ENCODE data around the gene SCN9A. TPM values are rescaled to one million over a fixed set of nuclear protein-coding genes. Genes with fewer than 3 reads are reported as not detected.

SCN9A gene
- total RNA-seq, 3 donors from 2014 or later (not counting 1 experiment from before 2014, with no cell fraction given): 0.28 to 1.4 (median 0.39) TPM

- Mint-ChIP-seq H3K9me3 (no peaks in the 10 kb centered on the region), H3K27ac (no peak overlapping the region), H3K4me3 (no peak overlapping the region), H3K36me3 (no peaks in the 10 kb centered on the region), H3K27me3 (ENCODE audit: low read depth in 2 of 2) (no peaks in the 10 kb centered on the region), H3K4me1 (no peaks in the 10 kb centered on the region)
- Histone ChIP-seq H3K27me3 (ENCODE audit: control insufficient read depth, insufficient read depth, low read length) (no peaks in the 10 kb centered on the region), H3K4me1 (ENCODE audit: control insufficient read depth, insufficient read depth, low read length) (no peaks in the 10 kb centered on the region), H3K9me3 (ENCODE audit: control insufficient read depth, insufficient read depth, low read length) (no peaks in the 10 kb centered on the region), H3K36me3 (ENCODE audit: control insufficient read depth, insufficient read depth, low read length) (no peaks in the 10 kb centered on the region), H3K27ac (ENCODE audit: low read length) (no peak overlapping the region), H3K4me3 (ENCODE audit: low read length) (no peak overlapping the region)
- intact Hi-C loops (cut with micrococcal nuclease): no loop called here
- no peak for TF ChIP-seq CTCF (IDR thresholded peaks at IDR 0.05)
- 53% methylated on average over 3 of the region's 3 CpGs for WGBS (ENCODE audit: insufficient coverage)
- no peak for ATAC-seq
- no peak for DNase-seq
Observed at GRCh38 chr2:166388481-166389070, 12.8 kb upstream of the SCN9A start.

- Mint-ChIP-seq H3K36me3 (no peaks in the 10 kb centered on the region), H3K4me3 (no peak overlapping the region), H3K4me1 (no peaks in the 10 kb centered on the region), H3K27ac (no peak overlapping the region), H3K27me3 (ENCODE audit: low read depth in 2 of 2) (no peaks in the 10 kb centered on the region), H3K9me3 (no peaks in the 10 kb centered on the region)
- DNase-seq (no peak), ATAC-seq (no peak)
- TF ChIP-seq CTCF (IDR thresholded peaks at IDR 0.05): no peak
- Histone ChIP-seq H3K4me3 (ENCODE audit: low read length) (no peak overlapping the region), H3K4me1 (ENCODE audit: control insufficient read depth, insufficient read depth, low read length) (no peaks in the 10 kb centered on the region), H3K9me3 (ENCODE audit: control insufficient read depth, insufficient read depth, low read length) (no peaks in the 10 kb centered on the region), H3K27me3 (ENCODE audit: control insufficient read depth, insufficient read depth, low read length) (no peaks in the 10 kb centered on the region), H3K36me3 (ENCODE audit: control insufficient read depth, insufficient read depth, low read length) (no peaks in the 10 kb centered on the region), H3K27ac (ENCODE audit: low read length) (no peak overlapping the region)
- intact Hi-C loops (cut with micrococcal nuclease): no loop called here
- 100% methylated on average over 1 of the region's 1 CpG for WGBS (ENCODE audit: insufficient coverage)
Observed at GRCh38 chr2:166385313-166385712, 9.6 kb upstream of the SCN9A start.

- Histone ChIP-seq H3K27ac (ENCODE audit: low read length) (no peak overlapping the region), H3K36me3 (ENCODE audit: control insufficient read depth, insufficient read depth, low read length) (no peaks in the 10 kb centered on the region), H3K4me1 (ENCODE audit: control insufficient read depth, insufficient read depth, low read length) (no peaks in the 10 kb centered on the region), H3K27me3 (ENCODE audit: control insufficient read depth, insufficient read depth, low read length) (no peaks in the 10 kb centered on the region), H3K4me3 (ENCODE audit: low read length) (no peak overlapping the region), H3K9me3 (ENCODE audit: control insufficient read depth, insufficient read depth, low read length) (no peaks in the 10 kb centered on the region)
- no peaks in the 10 kb centered on the region for H3K9me3 Mint-ChIP-seq
- ATAC-seq: no peak
- no peak overlapping the region for H3K4me3 Mint-ChIP-seq
- intact Hi-C loops (cut with micrococcal nuclease): no loop called here
- no peaks in the 10 kb centered on the region for H3K36me3 Mint-ChIP-seq
- no peaks in the 10 kb centered on the region for H3K4me1 Mint-ChIP-seq
- 74% methylated on average over 7 of the region's 8 CpGs for WGBS (ENCODE audit: insufficient coverage)
- no peak overlapping the region for H3K27ac Mint-ChIP-seq
- no peak for TF ChIP-seq CTCF (IDR thresholded peaks at IDR 0.05)
- H3K27me3 Mint-ChIP-seq (ENCODE audit: low read depth in 2 of 2): no peaks in the 10 kb centered on the region
- peak in 1 of 2 donors; percentile 13 for DNase-seq
Observed at GRCh38 chr2:166384774-166385173, 9.0 kb upstream of the SCN9A start.

GRCh38 chr2:166382448-166382847 lies 6.7 kb upstream of the SCN9A start:
- no peaks in the 10 kb centered on the region for H3K4me1 ChIP-seq (ENCODE audit: control insufficient read depth, insufficient read depth, low read length)
- WGBS (ENCODE audit: insufficient coverage): 93% methylated on average over 2 of the region's 3 CpGs
- Mint-ChIP-seq H3K4me3 (no peak overlapping the region), H3K27me3 (ENCODE audit: low read depth in 2 of 2) (no peaks in the 10 kb centered on the region), H3K4me1 (no peaks in the 10 kb centered on the region), H3K27ac (no peak overlapping the region), H3K36me3 (no peaks in the 10 kb centered on the region), H3K9me3 (peaks cover 0 to 2% of the 10 kb centered on the region in 2 donors)
- no peaks in the 10 kb centered on the region for H3K27me3 ChIP-seq (ENCODE audit: control insufficient read depth, insufficient read depth, low read length)
- no peaks in the 10 kb centered on the region for H3K36me3 ChIP-seq (ENCODE audit: control insufficient read depth, insufficient read depth, low read length)
- H3K4me3 ChIP-seq (ENCODE audit: low read length): no peak overlapping the region
- TF ChIP-seq CTCF (IDR thresholded peaks at IDR 0.05): no peak
- no peak overlapping the region for H3K27ac ChIP-seq (ENCODE audit: low read length)
- ATAC-seq (no peak), DNase-seq (no peak)
- H3K9me3 ChIP-seq (ENCODE audit: control insufficient read depth, insufficient read depth, low read length): no peaks in the 10 kb centered on the region
- intact Hi-C loops (cut with micrococcal nuclease): no loop called here
